Measurements from ENCODE around the gene BMPR1B.

The BMPR1B gene

GRCh38 chr4:94917146-94917545 is 159.4 kb downstream of the BMPR1B start:
- Histone ChIP-seq H3K4me3 (replicated peaks; ENCODE audit: insufficient read depth, low read length) (no peak overlapping the region), H3K27me3 (ENCODE audit: insufficient read depth, poor library complexity, severe bottlenecking) (no peaks in the 10 kb centered on the region), H3K27ac (replicated peaks) (no peak overlapping the region)
- no peak for DNase-seq (ENCODE audit: low read depth in 1 of 2, low spot score in 1 of 2)
- TF ChIP-seq REST (IDR thresholded peaks at IDR 0.05; ENCODE audit: insufficient replicate concordance, low read depth) (no peak), GABPA (IDR thresholded peaks at IDR 0.05; ENCODE audit: low read depth) (no peak), SPI1 (IDR thresholded peaks at IDR 0.05; ENCODE audit: borderline replicate concordance, low read depth) (no peak), CTCF (IDR thresholded peaks at IDR 0.05; ENCODE audit: insufficient read depth, low read length) (no peak), POLR2AphosphoS5 (IDR thresholded peaks at IDR 0.05; ENCODE audit: low read depth) (no peak)

- no peak overlapping the region for H3K27ac ChIP-seq (replicated peaks)
- DNase-seq (ENCODE audit: low read depth in 1 of 2, low spot score in 1 of 2): no peak
- no peak overlapping the region for H3K4me3 ChIP-seq (replicated peaks; ENCODE audit: insufficient read depth, low read length)
- TF ChIP-seq GABPA (IDR thresholded peaks at IDR 0.05; ENCODE audit: low read depth) (no peak), SPI1 (IDR thresholded peaks at IDR 0.05; ENCODE audit: borderline replicate concordance, low read depth) (no peak), POLR2AphosphoS5 (IDR thresholded peaks at IDR 0.05; ENCODE audit: low read depth) (no peak), REST (IDR thresholded peaks at IDR 0.05; ENCODE audit: insufficient replicate concordance, low read depth) (no peak), CTCF (IDR thresholded peaks at IDR 0.05; ENCODE audit: insufficient read depth, low read length) (no peak)
- H3K27me3 ChIP-seq (ENCODE audit: insufficient read depth, poor library complexity, severe bottlenecking): no peaks in the 10 kb centered on the region
Observed at GRCh38 chr4:94918543-94918942, 160.8 kb downstream of the BMPR1B start.

- TF ChIP-seq CTCF (IDR thresholded peaks at IDR 0.05; ENCODE audit: insufficient read depth, low read length) (no peak), GABPA (IDR thresholded peaks at IDR 0.05; ENCODE audit: low read depth) (no peak), POLR2AphosphoS5 (IDR thresholded peaks at IDR 0.05; ENCODE audit: low read depth) (no peak), REST (IDR thresholded peaks at IDR 0.05; ENCODE audit: insufficient replicate concordance, low read depth) (no peak), SPI1 (IDR thresholded peaks at IDR 0.05; ENCODE audit: borderline replicate concordance, low read depth) (no peak)
- H3K27ac ChIP-seq (replicated peaks): no peak overlapping the region
- H3K27me3 ChIP-seq (ENCODE audit: insufficient read depth, poor library complexity, severe bottlenecking): no peaks in the 10 kb centered on the region
- no peak for DNase-seq (ENCODE audit: low read depth in 1 of 2, low spot score in 1 of 2)
- no peak overlapping the region for H3K4me3 ChIP-seq (replicated peaks; ENCODE audit: insufficient read depth, low read length)
Observed at GRCh38 chr4:94920369-94920768, 162.6 kb downstream of the BMPR1B start.

Measured in HL-60 (cell line).